NCI-H146 treated with DMSO at 0.1 percent for 48 hours (cell line): ENCODE data around the gene KAZN.

ENCODE experiments used
- DNase-seq: peaks from one replicate; lab custom pipeline; 2025; ENCODE audit not compliant: unreplicated experiment; lab: John Stamatoyannopoulos, UW

Gene KAZN

DNA sequence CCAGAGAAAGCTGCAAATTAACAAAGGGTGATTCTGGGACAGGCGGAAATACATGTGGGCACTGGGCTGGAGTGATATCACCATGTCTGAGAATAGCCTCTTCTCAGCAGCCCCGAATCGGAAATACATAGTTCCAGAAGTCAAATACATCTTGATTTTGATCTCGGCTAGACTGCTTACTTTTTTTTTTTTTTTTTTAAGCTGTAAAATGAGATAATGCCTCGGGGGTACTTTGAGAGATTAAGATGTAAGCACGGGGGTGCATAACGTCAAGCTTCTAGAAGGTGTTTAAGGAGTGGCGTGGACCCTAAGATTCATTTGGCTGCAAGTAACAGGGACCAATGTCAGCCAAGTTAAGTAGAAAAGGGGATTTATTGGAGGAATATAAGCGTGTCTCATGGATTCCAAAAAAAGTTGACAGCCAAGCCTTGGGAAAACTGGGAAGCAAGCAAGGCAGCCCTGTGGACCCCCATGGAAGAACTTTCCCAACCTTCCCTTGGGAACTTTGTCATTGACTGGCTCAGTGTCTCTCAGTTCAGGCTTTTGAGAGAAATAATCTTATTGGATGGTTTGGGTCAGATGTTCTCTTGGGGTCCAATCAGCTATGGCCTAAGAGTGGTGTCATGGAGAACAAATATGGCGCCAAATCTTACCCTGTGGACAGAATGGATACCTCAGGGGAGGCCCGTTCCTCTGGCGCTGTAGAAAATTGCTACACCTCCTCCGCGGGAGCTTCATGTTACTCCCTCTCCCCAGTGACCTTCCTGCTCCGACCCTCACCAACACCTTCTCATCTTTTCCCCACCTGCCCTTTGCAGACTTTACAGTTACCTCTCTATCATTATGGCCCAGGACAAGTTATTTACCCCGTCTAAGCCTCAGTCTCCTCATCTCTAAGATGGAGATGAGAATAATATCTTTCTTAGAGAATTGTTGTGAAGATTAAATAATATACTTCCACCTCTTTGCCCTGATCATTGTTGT lies 186.6 kb downstream of the KAZN start:
- DNase-seq: no peak

DNA sequence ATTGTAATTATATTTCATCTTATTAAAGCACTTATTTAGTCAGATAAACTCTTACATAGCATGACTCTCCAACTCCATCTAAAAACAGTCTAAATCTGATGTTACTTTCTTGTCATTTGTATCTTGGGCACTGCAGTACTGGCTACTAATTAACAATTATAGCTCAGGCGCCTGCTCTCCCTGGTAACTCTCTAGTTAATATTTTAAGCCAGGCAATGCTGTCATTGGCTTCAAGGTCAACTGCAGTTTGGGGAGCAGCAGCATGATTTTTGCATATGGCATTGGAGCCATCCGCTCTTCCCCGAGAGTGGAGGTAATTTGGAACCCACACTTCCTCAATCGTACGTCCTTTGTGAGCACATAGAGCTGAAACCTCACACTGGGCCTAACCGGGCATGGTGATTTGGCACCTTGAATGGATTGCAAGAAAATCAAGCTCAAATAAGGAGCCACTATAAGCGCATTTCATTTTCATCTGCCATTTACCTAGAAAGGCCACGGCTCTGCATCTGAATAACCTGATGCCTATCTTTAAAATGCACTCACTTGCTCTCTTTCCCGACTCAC lies 187.7 kb downstream of the KAZN start:
- no peak for DNase-seq

GRCh38 chr1:14786681-14787080 lies 188.2 kb downstream of the KAZN start:
- no peak for DNase-seq

GRCh38 chr1:14787604-14788003 lies 189.1 kb downstream of the KAZN start:
- DNase-seq: no peak

DNA sequence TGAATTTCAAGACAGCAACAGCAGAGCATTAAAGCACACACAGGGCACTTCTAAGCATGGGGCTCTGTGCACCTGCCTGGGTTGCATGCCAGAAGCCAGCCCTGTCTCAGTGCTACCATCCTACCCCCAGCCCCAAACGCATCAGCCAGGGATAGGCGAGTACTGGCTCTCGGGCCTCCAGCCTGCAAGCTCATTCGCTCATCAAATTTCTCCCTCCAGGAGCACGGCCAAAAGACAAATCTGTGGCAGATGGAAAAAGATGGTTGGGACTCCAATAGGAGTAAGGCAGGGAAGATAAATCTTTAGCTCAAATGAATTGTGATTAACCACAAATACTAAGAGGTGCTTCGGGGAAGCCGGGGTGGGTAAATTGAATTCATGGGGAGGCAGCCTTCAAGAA lies 189.6 kb downstream of the KAZN start:
- no peak for DNase-seq

GRCh38 chr1:14790982-14791381 lies 192.5 kb downstream of the KAZN start:
- no peak for DNase-seq

GRCh38 chr1:14791654-14792053 lies 193.2 kb downstream of the KAZN start:
- no peak for DNase-seq

DNA sequence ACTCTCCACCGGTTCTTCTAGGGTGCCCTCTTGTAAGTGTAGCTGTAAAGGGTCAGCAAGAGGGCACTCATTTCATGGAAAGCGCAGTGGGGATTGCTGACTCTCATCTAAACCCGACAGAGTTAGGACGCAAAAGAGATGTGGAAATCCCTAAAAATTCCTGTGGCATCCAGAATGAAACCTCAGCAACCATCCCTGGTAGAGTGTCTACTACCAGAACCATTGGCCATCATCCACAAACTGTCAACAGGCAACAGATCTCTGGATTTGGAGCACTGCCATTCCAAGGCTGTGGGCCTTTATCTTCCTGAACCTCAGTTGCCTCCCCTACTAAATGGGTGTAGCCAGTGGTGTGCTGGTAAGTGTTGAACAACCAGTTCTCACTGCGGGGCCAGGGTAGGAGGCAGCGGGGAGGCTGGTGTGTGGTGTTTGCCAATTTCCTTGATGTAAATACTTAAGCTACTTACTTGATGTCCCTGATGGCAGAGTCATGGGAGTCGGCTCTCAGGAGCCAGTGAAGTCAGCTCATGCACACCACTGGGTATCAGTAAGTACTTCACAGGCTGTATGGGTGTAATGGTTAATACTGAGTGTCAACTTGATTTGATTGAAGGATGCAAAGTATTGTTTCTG lies 195.8 kb downstream of the KAZN start:
- DNase-seq: no peak

GRCh38 chr1:14794906-14795305 lies 196.4 kb downstream of the KAZN start:
- no peak for DNase-seq

DNA sequence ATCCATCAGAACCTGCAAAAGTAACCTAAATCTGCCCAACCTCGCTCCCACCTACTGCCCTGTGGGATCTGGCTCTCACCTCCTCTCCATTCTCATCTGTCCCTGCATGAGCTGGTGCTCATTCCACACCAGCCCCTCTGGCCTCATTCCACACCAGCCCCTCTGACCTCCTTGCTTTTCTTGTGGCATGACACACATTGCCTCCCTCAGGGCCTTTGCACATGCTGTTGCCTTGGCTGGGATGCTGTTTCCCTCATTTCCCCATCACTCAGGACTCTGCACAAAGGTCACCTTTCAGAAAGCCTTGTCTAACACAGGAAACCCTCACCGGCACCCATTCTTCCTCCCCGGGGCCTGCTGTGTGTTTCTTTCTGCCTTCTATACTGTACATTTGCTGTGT lies 197.1 kb downstream of the KAZN start:
- no peak for DNase-seq

- no peak for DNase-seq
Observed at GRCh38 chr1:14800014-14800413, 201.5 kb downstream of the KAZN start.

GRCh38 chr1:14800500-14801076 lies 202.1 kb downstream of the KAZN start:
- DNase-seq: no peak

DNA sequence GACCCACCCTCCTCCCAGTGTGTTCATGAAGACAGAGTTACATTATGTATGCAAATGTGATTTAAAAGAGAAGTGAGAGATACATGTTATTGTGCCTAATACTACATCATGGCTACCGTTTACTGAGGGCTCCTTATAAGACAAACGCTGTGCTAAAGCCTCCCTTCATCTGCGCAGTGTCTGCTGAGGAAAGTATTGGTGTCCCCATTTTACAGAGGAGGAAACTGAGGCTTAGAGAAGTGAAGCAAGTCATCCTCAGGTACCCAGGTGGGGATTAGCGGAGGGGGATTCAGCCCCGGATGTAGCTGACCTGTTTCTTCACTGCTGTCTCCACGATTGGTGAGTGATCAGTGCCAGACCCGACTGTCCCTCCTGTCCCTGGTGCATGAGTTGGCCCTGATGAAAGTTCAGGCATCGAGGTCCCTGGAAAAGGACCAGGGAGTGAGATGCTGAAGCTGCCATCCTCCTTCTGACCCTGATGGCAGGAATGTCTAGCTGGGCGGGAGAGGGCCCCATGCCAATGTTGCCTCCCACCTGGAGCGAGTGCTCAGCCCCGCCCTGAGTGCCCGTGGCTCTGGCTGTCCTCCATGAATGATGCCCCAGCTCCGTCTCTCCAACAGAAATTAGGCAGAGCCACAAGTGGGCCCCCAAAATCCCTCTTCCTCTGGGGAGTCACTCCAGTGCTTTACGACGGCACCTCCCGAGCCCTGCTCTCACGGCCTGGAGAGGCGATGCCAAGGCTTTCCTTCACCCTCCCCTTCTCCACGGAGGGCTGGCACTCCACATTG lies 204.7 kb downstream of the KAZN start:
- no peak for DNase-seq

DNA sequence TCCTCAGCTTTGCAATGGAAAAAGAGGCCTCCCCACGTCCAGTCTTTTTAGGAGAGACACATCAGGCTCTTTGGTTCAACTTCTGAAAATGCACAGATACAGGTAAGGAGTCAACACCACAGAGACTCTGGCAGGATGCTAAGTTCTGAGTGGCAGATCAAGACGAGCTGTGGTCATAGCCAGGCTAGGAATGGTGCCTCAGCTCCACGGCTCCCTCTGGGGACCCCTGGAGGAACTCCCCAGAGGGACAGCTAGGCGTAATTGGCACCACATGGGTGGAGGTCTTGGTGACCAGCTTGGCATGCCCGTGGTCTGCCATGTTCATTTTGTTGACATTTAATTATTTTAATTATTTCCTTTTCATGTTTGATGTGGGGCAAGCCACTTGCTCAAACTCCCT lies 206.1 kb downstream of the KAZN start:
- DNase-seq: no peak

DNA sequence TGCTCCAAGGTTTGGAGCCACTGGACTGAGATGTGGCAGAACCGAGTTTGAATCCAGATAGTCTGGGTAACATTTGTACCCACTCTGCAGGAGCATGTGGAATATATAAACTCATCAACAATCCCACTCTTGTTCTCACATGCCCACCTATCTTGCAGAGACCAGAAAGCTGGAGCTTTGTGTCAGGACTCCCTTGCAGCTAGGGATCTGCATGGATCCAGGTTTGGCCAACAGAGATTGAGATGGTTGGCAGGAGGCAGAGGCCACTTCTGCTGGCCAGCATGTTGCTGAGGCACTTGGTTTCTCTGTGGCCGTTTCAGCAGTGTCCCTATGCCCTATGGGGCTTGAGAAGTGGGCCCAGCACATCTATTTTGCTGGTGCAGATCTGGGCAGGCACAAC lies 208.3 kb downstream of the KAZN start:
- no peak for DNase-seq

DNA sequence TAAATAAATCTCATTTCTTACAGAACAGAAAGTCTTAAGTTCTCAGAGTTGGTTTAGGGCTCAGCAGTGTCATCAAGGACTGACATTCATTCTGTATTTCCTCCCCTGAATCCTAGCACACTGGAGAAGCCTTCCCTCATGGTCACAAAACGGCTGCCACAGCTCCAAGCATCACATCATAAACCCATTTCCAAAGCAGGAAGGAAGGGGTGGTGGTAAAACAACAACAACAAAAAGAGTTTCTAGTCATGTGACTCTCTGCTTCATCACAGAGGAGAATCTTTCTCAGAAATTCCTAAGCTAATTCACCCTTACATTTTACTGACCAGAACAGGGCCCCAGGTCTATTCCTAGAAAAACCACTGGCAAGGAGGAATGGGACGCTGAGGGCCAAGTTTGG lies 210.3 kb downstream of the KAZN start:
- no peak for DNase-seq

- no peak for DNase-seq
Observed at GRCh38 chr1:14809191-14809981, 210.9 kb downstream of the KAZN start.

DNA sequence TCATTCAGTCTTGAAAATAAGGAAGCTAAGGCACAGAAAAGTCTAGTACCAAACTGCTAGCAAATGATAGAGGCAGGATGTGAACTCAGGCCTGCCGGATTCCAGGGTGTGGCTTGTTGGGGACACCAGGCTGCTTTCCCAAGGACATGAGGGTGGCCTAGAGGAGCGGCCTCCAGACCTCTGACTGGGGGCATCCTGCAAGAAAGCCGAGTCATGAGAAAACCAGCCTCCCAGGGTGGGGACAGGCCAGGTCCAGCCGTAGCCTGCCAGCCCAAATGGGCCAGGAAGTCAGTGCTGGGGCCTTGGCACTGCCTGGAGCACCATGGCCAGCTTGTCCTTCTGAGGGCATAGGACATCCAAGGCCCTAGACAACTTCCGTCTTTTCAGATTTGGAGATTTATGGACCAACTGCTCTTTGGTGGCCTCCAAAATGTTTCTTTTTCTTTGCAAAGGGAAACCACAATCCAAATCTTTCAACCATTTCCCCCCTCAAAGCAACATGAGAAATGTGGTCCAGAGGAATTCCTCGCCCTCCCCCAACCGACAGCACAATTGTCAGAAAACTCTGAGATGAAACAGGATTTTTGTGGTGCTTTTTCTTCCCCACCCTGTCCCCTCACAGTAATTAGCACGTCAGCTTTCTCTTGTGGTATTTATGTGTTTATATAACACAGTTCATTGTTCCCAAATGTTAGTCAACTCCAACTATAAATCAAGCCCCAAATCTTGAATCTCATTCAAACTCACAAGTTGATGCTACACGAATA lies 212.3 kb downstream of the KAZN start:
- no peak for DNase-seq

- DNase-seq: no peak
Observed at GRCh38 chr1:14811573-14811972, 213.1 kb downstream of the KAZN start.
